Left kidney (tissue), 8 donors: ENCODE results near the gene ZNF154. TPM values are rescaled to one million over a fixed set of nuclear protein-coding genes. Genes with fewer than 3 reads are reported as not detected.
"Not testable (repeated sequence)": the region's sequence is repeated elsewhere in the genome, so short reads cannot be mapped to it uniquely, and the experiment has no call there.

Experiments
- DNase-seq: peaks from one replicate; pipeline ENCODE4 v3.0.0-alpha.2; 2013
- long read RNA-seq, 8 donors: transcript quantifications; one replicate each; lab custom pipeline, GENCODE V29; 2026
- polyA plus RNA-seq: library from polyadenylated mRNA; unstranded; fragments of 120-200 nt; gene quantifications from one replicate; pipeline ENCODE4 v1.2.1, GENCODE V29; 2013; ENCODE audit not compliant: insufficient read length

The ZNF154 gene
- polyA plus RNA-seq: 42.4 TPM
- long read RNA-seq, donor 1, full-length matches to known transcripts: 2 of 7 reads
- long read RNA-seq, donor 1, partial matches to known transcripts: 5 of 7 reads
- long read RNA-seq, donor 1, other reads (novel, unspliced or antisense): 0 of 7 reads
- long read RNA-seq, donor 2, full-length matches to known transcripts: 1 of 10 reads
- long read RNA-seq, donor 2, partial matches to known transcripts: 9 of 10 reads
- long read RNA-seq, donor 2, other reads (novel, unspliced or antisense): 0 of 10 reads
- long read RNA-seq, donor 3, full-length matches to known transcripts: 2 of 15 reads
- long read RNA-seq, donor 3, partial matches to known transcripts: 13 of 15 reads
- long read RNA-seq, donor 3, other reads (novel, unspliced or antisense): 0 of 15 reads
- long read RNA-seq, donor 4: 0 reads
- long read RNA-seq, donor 5, full-length matches to known transcripts: 3 of 3 reads
- long read RNA-seq, donor 5, partial matches to known transcripts: 0 of 3 reads
- long read RNA-seq, donor 5, other reads (novel, unspliced or antisense): 0 of 3 reads
- long read RNA-seq, donor 6: 0 reads
- long read RNA-seq, donor 7, full-length matches to known transcripts: 1 of 10 reads
- long read RNA-seq, donor 7, partial matches to known transcripts: 9 of 10 reads
- long read RNA-seq, donor 7, other reads (novel, unspliced or antisense): 0 of 10 reads
- long read RNA-seq, donor 8: 0 reads

DNA sequence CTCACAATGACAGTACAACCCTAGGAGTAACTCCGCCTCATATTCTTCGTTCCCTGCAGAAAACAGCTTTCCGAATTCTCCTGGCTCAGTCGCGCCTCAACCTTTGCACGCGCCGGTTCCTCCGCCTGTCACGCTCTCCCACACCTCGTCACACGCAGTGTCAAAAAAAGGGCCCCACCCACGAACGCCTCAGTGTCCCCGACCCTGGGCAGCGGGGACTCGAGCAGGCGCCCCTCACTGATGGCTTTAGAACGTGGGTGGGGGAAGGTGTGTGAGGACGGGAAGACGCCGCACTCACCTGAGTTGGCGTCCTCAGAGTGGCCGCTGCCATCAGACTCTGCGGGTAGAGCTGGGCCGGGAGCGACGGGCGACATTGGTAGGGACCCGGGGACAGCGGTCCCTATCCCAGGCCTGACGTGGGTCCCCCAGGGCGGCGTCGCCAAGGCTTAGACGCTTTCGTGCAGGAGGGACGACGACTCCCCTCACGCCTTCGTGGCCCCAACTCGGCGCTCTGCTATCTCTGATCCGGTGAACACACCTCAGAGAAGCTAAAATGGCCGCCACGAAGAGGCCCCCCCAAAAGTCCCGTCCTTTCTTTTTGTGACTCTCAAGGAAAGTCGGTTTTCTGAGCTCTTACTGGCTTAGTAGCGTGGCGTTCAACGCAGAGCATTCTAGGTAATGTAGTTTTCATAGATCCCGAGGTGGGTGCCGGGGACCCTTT is at the start of gene ZNF154:
Gene ZNF154, minus strand, starts transcription at position 564 of the 721 bp plus-strand sequence. Its CDS starts 233 bp downstream, at position 331.
- DNase-seq: peak; percentile 88

DNA sequence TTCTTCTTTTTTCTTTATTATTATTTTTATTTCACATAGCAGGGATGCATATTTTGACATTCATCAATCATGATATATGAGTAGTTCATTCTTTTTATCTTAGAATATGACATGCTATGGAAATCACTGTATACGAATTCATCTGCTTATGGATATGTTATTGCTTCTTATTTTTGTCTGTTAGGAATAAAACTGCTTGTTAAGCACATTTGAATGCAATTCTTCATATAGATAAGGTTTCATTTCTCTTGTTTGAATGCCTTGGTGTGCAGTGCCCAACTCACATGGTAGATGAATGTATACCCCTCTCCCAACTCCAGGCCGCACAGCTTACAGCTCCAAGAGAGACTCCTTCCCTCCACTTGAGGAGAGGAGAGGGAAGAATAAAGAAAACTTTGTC is 48.9 kb upstream of the ZNF154 start:
- DNase-seq: no peak

DNA sequence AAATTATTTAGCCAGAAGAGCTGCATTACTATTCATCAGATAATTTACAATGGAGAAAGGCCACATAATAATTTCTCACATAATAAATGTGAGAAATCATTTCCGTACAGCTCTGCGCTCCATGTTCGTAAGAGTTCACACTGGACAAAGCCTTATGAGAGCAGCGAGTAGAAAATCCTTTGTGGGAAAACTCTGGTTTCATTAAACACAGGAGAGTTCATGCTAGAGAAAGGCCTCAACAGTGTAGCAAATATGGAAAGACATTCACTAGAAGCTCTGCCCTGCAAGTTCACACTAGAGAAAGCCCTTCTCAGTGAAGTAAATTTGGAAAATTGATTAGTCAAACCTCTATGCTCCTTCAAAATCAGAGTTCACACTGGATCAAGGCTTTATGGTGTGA is 46.0 kb upstream of the ZNF154 start:
- no peak for DNase-seq

DNA sequence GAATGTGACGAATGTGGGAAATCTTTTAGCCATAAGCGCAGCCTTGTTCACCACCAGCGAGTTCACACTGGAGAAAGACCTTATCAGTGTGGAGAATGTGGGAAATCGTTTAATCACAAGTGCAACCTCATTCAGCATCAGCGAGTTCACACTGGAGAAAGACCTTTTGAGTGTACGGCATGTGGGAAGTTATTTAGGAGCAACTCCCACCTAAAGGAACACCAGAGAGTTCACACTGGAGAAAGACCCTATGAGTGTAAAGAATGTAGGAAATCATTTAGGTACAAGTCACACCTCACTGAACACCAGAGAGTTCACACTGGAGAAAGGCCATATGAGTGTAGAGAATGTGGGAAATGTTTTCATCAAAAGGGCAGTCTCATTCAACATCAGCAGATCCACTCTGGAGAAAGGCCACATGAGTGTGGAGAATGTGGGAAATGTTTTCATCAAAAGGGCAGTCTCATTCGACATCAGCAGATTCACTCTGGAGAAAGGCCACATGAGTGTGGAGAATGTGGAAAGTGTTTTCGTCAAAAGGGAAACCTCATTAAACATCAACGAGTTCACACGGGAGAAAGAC is 45.2 kb upstream of the ZNF154 start:
- no peak for DNase-seq

- DNase-seq: no peak
These were observed 39.0 kb upstream of the ZNF154 start for GRCh38 chr19:57748029-57748428.

DNA sequence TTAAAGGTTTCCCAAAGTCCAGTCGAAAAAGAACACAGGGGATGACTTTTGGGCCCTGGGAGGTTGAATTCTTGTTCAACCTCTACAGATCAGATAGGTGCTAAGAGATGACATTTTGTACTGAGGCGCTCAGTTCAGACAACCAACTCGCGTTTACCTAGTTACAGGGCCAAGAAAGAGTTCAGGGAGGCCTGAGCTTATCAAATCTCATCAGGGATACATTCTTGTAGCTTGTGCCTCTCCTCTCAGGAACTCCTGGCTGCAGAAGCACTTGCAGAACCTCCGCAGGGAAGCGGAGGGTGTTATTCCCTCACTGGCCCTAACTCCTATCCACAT is 38.4 kb upstream of the ZNF154 start:
- no peak for DNase-seq

DNA sequence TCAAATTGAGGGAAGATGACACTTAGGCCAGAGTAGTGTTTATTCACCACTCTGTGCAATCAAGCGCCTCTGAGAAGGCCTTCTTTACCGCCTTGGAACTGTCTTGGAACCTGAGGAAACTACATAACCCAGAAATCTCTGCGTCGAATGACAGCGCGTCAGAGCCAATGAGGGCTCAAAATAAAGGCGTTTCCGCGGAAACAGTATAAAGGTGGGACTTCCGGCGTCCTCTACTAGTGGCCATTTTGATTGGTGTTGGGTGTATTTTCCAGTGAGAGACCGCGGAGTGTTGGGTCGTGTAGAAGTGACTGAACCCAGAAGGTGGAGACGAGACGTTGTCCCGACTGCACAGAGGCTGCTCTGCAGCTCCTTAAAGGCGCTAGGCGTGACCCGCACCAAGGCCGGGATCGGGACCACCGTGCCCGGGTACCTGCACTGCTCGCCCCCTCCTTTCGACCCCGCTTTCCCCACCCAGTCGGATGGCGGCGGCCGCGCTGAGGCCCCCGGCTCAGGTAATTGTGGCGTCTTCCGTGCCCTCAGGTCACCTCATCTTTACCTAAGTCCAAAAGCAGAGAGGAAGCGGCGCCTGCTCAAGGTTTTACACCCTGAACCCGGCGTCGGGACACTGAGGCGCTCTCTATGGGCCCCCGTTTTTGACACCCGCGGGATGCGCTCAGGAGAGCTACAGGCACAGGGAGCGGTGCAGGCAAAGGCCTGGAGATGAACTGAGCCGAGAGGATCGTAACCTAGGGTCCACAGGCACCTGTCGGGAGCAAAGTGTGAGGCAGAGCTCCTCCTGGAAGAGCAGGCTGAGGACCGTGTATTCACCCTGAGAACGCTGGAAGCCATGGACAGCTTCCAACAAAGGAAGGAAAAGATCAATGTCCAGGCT is 37.8 kb upstream of the ZNF154 start, which contains the start of gene ZNF776:
Gene ZNF776, plus strand, starts transcription at position 236 of the 892 bp plus-strand sequence. Its CDS starts 244 bp downstream, at position 480.
- DNase-seq: peak; percentile 94

GRCh38 chr19:57738770-57739169 is 29.8 kb upstream of the ZNF154 start:
- not testable (repeated sequence) for DNase-seq

DNA sequence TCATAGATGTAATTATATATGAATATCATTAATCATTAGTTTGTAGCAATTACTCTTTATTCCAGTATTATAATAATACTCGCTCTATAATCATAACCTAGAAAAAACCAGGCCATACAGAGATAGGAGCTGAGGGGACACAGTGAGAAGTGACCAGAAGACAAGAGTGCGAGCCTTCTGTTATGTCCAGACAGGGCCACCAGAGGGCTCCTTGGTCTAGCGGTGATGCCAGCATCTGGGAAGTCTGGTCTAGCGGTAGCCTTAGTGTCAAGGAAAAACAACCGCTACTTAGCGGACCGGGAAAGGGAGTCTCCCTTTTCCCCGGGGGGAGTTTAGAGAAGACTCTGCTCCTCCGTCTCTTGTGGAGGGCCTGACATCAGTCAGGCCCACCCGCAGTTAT is 29.3 kb upstream of the ZNF154 start:
- DNase-seq: peak; percentile 17

DNA sequence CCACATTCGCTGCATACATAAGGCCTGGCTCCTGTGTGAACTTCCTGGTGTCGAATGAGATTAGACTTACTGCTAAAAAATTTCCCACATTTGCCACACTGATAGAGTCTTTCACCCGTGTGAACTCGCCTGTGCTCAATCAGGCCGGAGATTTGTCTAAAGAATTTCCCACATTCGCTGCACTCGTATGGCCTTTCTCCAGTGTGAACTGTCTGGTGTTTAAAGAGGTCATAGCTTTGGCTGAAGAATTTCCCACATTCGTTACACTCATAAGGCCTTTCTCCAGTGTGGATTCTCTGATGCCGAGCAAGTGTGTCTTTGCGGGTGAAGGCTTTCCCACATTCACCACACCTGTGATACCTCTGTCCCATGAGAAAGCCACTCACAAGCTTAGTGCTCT is 11.9 kb upstream of the ZNF154 start:
- no peak for DNase-seq

DNA sequence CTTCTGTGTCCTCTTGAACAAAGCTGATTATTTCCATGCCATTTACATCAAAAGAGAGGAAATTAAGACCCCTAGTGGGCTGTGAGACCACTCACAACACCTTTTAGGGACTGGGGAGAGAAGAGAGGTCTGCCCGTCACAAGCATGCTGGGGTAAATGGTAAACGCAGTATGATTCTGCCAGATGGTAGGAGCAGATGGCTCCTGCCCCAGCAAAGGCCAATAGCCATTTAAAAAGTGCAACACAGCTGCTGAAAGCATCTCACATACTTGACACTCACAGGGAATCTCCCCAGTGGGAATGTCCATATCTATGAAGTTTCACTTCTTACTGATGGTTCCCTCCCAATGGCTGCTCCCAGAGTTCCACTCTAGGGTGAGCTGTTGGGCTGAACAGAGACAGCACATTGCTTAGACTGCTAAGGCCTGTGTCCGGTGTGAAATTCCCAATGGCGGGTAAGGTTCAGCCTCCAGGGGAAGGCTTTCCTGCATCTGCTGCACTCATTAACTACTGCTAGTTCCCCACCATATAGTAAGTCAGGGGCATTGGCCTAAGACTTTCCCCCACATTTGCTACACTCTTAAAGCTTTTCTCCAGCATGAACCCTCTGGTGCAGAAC is 11.0 kb upstream of the ZNF154 start:
- no peak for DNase-seq

GRCh38 chr19:57719424-57719823 is 10.4 kb upstream of the ZNF154 start:
- DNase-seq: no peak

GRCh38 chr19:57712222-57712621 is 3.2 kb upstream of the ZNF154 start:
- DNase-seq: no peak

DNA sequence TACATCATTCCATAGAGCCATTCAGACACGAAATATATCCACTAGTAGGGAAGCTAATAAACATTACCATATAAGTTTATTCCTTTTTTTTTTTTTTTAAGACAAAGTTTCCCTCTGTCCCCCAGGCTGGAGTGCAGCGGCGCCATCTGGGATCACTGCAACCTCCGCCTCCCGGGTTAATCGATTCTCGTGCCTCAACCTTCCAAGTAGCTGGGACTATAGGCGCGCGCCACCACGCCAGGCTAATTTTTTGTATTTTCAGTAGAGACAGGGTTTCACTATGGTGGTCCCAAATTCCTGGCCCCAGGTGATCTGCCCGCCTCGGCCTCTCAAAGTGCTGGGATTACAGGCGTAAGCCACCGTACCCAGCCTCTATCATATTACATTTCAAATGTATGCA is 612 bp upstream of the ZNF154 start:
- no peak for DNase-seq

GRCh38 chr19:57706346-57706745 is 2.7 kb downstream of the ZNF154 start:
- no peak for DNase-seq

DNA sequence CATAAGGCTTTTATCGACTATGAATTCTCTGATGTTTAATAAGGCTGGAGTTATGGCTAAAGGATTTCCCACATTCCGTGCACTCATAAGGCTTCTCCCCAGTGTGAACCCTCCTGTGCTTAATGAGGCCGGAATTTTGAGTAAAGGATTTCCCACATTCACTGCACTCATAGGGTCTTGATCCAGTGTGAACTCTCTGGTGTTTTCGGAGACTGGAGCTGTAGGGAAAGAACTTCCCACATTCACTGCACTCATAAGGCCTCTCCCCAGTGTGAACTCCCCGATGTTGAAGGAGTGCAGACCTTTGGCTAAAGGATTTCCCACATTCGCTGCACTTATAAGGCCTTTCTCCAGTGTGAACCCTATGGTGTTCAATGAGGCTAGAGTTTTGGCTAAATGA is 7.4 kb downstream of the ZNF154 start:
- no peak for DNase-seq

DNA sequence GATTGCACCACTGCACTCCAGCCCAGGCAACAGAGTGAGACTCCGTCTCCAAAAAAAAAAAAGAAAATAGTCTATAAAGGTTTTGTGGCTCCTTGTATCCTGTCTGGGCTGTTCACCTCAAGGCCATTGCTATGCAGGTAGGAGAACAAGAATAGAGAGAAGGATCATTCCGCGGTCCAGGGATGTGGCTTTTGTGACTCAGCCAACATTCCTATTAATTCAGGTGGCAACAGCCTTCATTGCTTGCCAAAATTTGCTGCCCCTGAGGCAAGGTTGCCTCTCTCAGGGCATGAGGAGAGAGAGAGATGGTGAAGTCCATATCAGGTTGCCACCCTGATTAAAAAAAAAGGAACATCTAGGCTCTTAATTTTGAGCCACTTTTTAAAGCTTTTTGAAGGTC is 19.3 kb downstream of the ZNF154 start:
- DNase-seq: no peak

GRCh38 chr19:57688011-57688763 is 20.8 kb downstream of the ZNF154 start:
- no peak for DNase-seq

DNA sequence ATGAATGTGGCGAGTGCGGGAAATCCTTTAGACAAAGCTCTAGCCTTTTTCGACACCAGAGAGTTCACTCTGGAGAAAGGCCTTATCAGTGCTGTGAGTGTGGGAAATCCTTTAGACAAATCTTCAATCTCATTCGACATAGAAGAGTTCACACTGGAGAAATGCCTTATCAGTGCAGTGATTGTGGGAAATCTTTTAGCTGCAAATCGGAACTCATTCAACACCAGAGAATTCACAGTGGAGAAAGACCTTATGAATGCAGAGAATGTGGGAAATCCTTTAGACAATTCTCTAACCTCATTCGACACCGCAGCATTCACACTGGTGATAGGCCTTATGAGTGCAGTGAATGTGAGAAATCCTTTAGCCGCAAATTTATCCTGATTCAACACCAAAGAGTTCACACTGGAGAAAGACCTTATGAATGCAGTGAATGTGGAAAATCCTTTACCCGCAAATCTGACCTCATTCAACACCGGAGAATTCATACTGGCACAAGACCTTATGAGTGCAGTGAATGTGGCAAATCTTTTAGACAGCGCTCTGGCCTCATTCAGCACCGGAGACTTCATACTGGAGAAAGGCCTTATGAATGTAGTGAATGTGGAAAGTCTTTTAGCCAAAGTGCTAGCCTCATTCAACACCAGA is 21.5 kb downstream of the ZNF154 start:
- DNase-seq: no peak

GRCh38 chr19:57686727-57687126 is 22.3 kb downstream of the ZNF154 start:
- no peak for DNase-seq
